Activated CD4-positive, alpha-beta memory T cell treated with anti-CD3 and anti-CD28 coated beads for 36 hours (primary cell): ENCODE results near the gene USP25. TPM values are rescaled to one million over a fixed set of nuclear protein-coding genes. Genes with fewer than 3 reads are reported as not detected.

Experiments
- CTCF ChIA-PET: fragments of 350-600 bp; sonication (Branson Sonifier 250); formaldehyde crosslinking; loops from one replicate; lab custom pipeline; 2021; ENCODE audit warnings: antibody characterized with exemption, inconsistent platforms; lab: Charles Lee
- POLR2A ChIA-PET: fragments of 350-600 bp; sonication (Branson Sonifier 250); formaldehyde crosslinking; loops from one replicate; lab custom pipeline; 2021; ENCODE audit warnings: antibody characterized with exemption; lab: Charles Lee
- DNase-seq: peaks from one replicate; pipeline ENCODE4 v3.0.0-alpha.2; 2020
- H3K27ac Mint-ChIP-seq: one replicate; pipeline ENCODE4 v1.8.0; 2021; ENCODE audit warnings: mixed read lengths
- H3K27me3 Mint-ChIP-seq: one replicate; pipeline ENCODE4 v1.8.0; 2021; ENCODE audit warnings: mixed read lengths
- H3K36me3 Mint-ChIP-seq: one replicate; pipeline ENCODE4 v1.8.0; 2021; ENCODE audit warnings: mixed read lengths
- H3K4me1 Mint-ChIP-seq: one replicate; pipeline ENCODE4 v1.8.0; 2021; ENCODE audit warnings: low read depth, mixed read lengths
- H3K4me3 Mint-ChIP-seq: one replicate; pipeline ENCODE4 v1.8.0; 2021; ENCODE audit warnings: mild to moderate bottlenecking, mixed read lengths
- H3K9me3 Mint-ChIP-seq: one replicate; pipeline ENCODE4 v1.8.0; 2021; ENCODE audit warnings: mixed read lengths
- intact Hi-C: fragments of 100-400 bp; cut with micrococcal nuclease; formaldehyde crosslinking; loops from one replicate; pipeline ENCODE4 v1.15.1; 2023
- total RNA-seq, 2 experiments: library from RNA; stranded (reverse); gene quantifications; one replicate each; pipeline ENCODE4 v1.2.3, GENCODE V29; 2021

USP25 gene
- total RNA-seq, 2 experiments from 2014 or later = 31.2 to 31.7 TPM

- ChIA-PET POLR2A (no interaction called here), CTCF (interaction anchor here (0.7 kb wide), 1 partner anchor 13 kb away, joined by 3 read pairs; no protein-coding TSS in a partner anchor)
- no peak overlapping the region for H3K4me3 Mint-ChIP-seq
- H3K27me3 Mint-ChIP-seq = no peaks in the 10 kb centered on the region
- H3K27ac Mint-ChIP-seq = no peak overlapping the region
- H3K36me3 Mint-ChIP-seq = peaks cover 2% of the 10 kb centered on the region
- intact Hi-C loops = no loop called here
- no peaks in the 10 kb centered on the region for H3K4me1 Mint-ChIP-seq
- DNase-seq = no peak
- peaks cover 15% of the 10 kb centered on the region for H3K9me3 Mint-ChIP-seq
Measured at GRCh38 chr21:15895142-15896106, 165.6 kb downstream of the USP25 start.

- no peaks in the 10 kb centered on the region for H3K27me3 Mint-ChIP-seq
- ChIA-PET POLR2A (no interaction called here), CTCF (no interaction called here)
- H3K4me3 Mint-ChIP-seq = no peak overlapping the region
- H3K4me1 Mint-ChIP-seq = no peaks in the 10 kb centered on the region
- H3K36me3 Mint-ChIP-seq = peaks cover 4% of the 10 kb centered on the region
- DNase-seq = no peak
- H3K9me3 Mint-ChIP-seq = peaks cover 25% of the 10 kb centered on the region
- H3K27ac Mint-ChIP-seq = no peak overlapping the region
- intact Hi-C loops = no loop called here
Measured at GRCh38 chr21:15896501-15896900, 166.7 kb downstream of the USP25 start.

- H3K27me3 Mint-ChIP-seq = no peaks in the 10 kb centered on the region
- no peak for DNase-seq
- no peak overlapping the region for H3K4me3 Mint-ChIP-seq
- peaks cover 7% of the 10 kb centered on the region for H3K36me3 Mint-ChIP-seq
- peaks cover 65% of the 10 kb centered on the region for H3K9me3 Mint-ChIP-seq
- no peaks in the 10 kb centered on the region for H3K4me1 Mint-ChIP-seq
- ChIA-PET POLR2A (no interaction called here), CTCF (interaction anchor here (0.6 kb wide), 1 partner anchor 64 kb away, joined by 3 read pairs; no protein-coding TSS in a partner anchor)
- intact Hi-C loops = no loop called here
- H3K27ac Mint-ChIP-seq = no peak overlapping the region
Measured at GRCh38 chr21:15904389-15904788, 174.6 kb downstream of the USP25 start.

- intact Hi-C loops = no loop called here
- Mint-ChIP-seq H3K9me3 (peaks cover 54% of the 10 kb centered on the region), H3K27ac (no peak overlapping the region), H3K27me3 (no peaks in the 10 kb centered on the region), H3K4me1 (no peaks in the 10 kb centered on the region), H3K4me3 (no peak overlapping the region), H3K36me3 (peaks cover 3% of the 10 kb centered on the region)
- no peak for DNase-seq
- ChIA-PET CTCF (interaction anchor here (0.6 kb wide), 1 partner anchor 13 kb away, joined by 3 read pairs; no protein-coding TSS in a partner anchor), POLR2A (no interaction called here)
Measured at GRCh38 chr21:15908187-15908586, 178.4 kb downstream of the USP25 start.

GRCh38 chr21:15928196-15928595, 198.4 kb downstream of the USP25 start:
- POLR2A ChIA-PET = no interaction called here
- Mint-ChIP-seq H3K4me3 (no peak overlapping the region), H3K4me1 (no peaks in the 10 kb centered on the region), H3K27me3 (peaks cover 9% of the 10 kb centered on the region), H3K36me3 (no peaks in the 10 kb centered on the region), H3K9me3 (peaks cover 5% of the 10 kb centered on the region), H3K27ac (no peak overlapping the region)
- intact Hi-C loops = no loop called here
- CTCF ChIA-PET = interaction anchor here (0.6 kb wide), 1 partner anchor 368 kb away, joined by 4 read pairs; no protein-coding TSS in a partner anchor
- no peak for DNase-seq

- no peaks in the 10 kb centered on the region for H3K36me3 Mint-ChIP-seq
- no peaks in the 10 kb centered on the region for H3K4me1 Mint-ChIP-seq
- ChIA-PET CTCF (no interaction called here), POLR2A (no interaction called here)
- H3K27me3 Mint-ChIP-seq = peaks cover 9% of the 10 kb centered on the region
- H3K9me3 Mint-ChIP-seq = peaks cover 5% of the 10 kb centered on the region
- no peak for DNase-seq
- no peak overlapping the region for H3K4me3 Mint-ChIP-seq
- no peak overlapping the region for H3K27ac Mint-ChIP-seq
- intact Hi-C loops = no loop called here
Measured at GRCh38 chr21:15928686-15929425, 199.1 kb downstream of the USP25 start.

GRCh38 chr21:15929536-15929935, 199.8 kb downstream of the USP25 start:
- Mint-ChIP-seq H3K4me1 (no peaks in the 10 kb centered on the region), H3K4me3 (no peak overlapping the region), H3K27ac (no peak overlapping the region), H3K9me3 (peaks cover 5% of the 10 kb centered on the region), H3K36me3 (no peaks in the 10 kb centered on the region), H3K27me3 (peaks cover 8% of the 10 kb centered on the region)
- CTCF ChIA-PET = no interaction called here
- POLR2A ChIA-PET = no interaction called here
- intact Hi-C loops = no loop called here
- DNase-seq = no peak
